GM12878 (cell line): ENCODE data around the gene RBP3. TPM values are rescaled to one million over a fixed set of nuclear protein-coding genes. Genes with fewer than 3 reads are reported as not detected.

Experiments
- ATAC-seq: fragments of 200-7000 bp; cut with Tn5 transposase; 3 replicates; pipeline ENCODE4 v1.9.1; 2020; ENCODE audit warnings: mild to moderate bottlenecking, moderate library complexity
- BruUV-seq: library from RNA; stranded (reverse); fragments of 400-500 nt; replicated peaks from 2 replicates; lab custom pipeline; 2021; lab: Mats Ljungman, UMichigan
- CTCF ChIA-PET: fragments of 300-600 bp; sonication (Branson Sonifier 250); formaldehyde crosslinking; extraction: SDS; loops from one replicate; lab custom pipeline; 2021; ENCODE audit warnings: inconsistent platforms; lab: Yijun Ruan, JAX
- POLR2A ChIA-PET: fragments of 350-600 bp; formaldehyde crosslinking; extraction: SDS; loops from one replicate; lab custom pipeline; 2021; ENCODE audit warnings: inconsistent platforms; lab: Charles Lee
- RAD21 ChIA-PET: fragments of 300-600 bp; sonication (Branson Sonifier 250); formaldehyde crosslinking; loops from one replicate; lab custom pipeline; 2023; ENCODE audit warnings: antibody characterized with exemption; ENCODE audit not compliant: unreplicated experiment; lab: Charles Lee
- SMC1A ChIA-PET: fragments of 300-600 bp; sonication (Branson Sonifier 250); formaldehyde crosslinking; loops from one replicate; lab custom pipeline; 2023; ENCODE audit not compliant: unreplicated experiment, uncharacterized antibody; lab: Charles Lee
- DNase-seq: peaks from one replicate; pipeline ENCODE4 v3.0.0-alpha.2; 2011; ENCODE audit warnings: low read depth, low spot score
- FAIRE-seq: peaks from 3 replicates; lab custom pipeline; 2011; peaks lifted over from hg19 to GRCh38; lab: Jason Lieb, UNC
- H2AFZ ChIP-seq: 2 replicates; pipeline ENCODE4 v1.6.0; 2011; ENCODE audit warnings: low read depth, low read length, control low read depth; ENCODE audit not compliant: control insufficient read depth
- H3K27ac ChIP-seq: 2 replicates; pipeline ENCODE4 v1.5.1; 2011; ENCODE audit warnings: control low read depth; ENCODE audit not compliant: control insufficient read depth, insufficient read depth
- H3K27me3 ChIP-seq, 2 experiments: replicated peaks in 1 of 2; 2 replicates each; pipeline versions ENCODE4 v1.6.0 to v1.6.1; 2011; ENCODE audit warnings: low read length in 1 of 2; ENCODE audit not compliant: control insufficient read depth in 2 of 2, insufficient read depth in 2 of 2
- H3K36me3 ChIP-seq, 2 experiments: 2 replicates each; pipeline ENCODE4 v1.5.1; 2011; ENCODE audit warnings: low read length in 1 of 2; ENCODE audit not compliant: control insufficient read depth in 2 of 2, insufficient read depth in 2 of 2
- H3K4me1 ChIP-seq: 2 replicates; pipeline ENCODE4 v1.6.1; 2011; ENCODE audit warnings: mild to moderate bottlenecking, low read length, moderate library complexity, mixed read lengths; ENCODE audit not compliant: control insufficient read depth, insufficient read depth
- H3K4me2 ChIP-seq: 2 replicates; pipeline ENCODE4 v1.6.0; 2011; ENCODE audit warnings: control low read depth; ENCODE audit not compliant: control insufficient read depth, insufficient read depth
- H3K4me3 ChIP-seq: fragments of 200-600 bp; sonication (generic); 2 replicates; pipeline ENCODE4 v1.5.1; 2016
- H3K79me2 ChIP-seq: 2 replicates; pipeline ENCODE4 v1.6.0; 2011; ENCODE audit warnings: low read length; ENCODE audit not compliant: control insufficient read depth, insufficient read depth
- H3K9ac ChIP-seq: 2 replicates; pipeline ENCODE4 v1.8.0; 2011; ENCODE audit warnings: low read length, control low read depth, mixed read lengths; ENCODE audit not compliant: control insufficient read depth, insufficient read depth
- H3K9me3 ChIP-seq: replicated peaks from 3 replicates; pipeline ENCODE4 v1.5.1; 2011; ENCODE audit warnings: mild to moderate bottlenecking, low read length; ENCODE audit not compliant: control insufficient read depth, insufficient read depth
- H4K20me1 ChIP-seq: 2 replicates; pipeline ENCODE4 v1.6.0; 2011; ENCODE audit not compliant: control insufficient read depth, insufficient read depth
- ATF7 ChIP-seq: fragments of 450-650 bp; IDR thresholded peaks from 2 replicates; pipeline ENCODE4 v1.6.1; 2016; ENCODE audit warnings: low read depth, mild to moderate bottlenecking
- CHD1 ChIP-seq: IDR thresholded peaks from 2 replicates; pipeline ENCODE4 v1.6.1; 2012; ENCODE audit warnings: low read depth, low read length, improper control_type of control experiment
- CUX1 ChIP-seq: IDR thresholded peaks from 2 replicates; pipeline ENCODE4 v1.6.1; 2012; ENCODE audit warnings: improper control_type of control experiment, low read depth, low read length; ENCODE audit not compliant: insufficient replicate concordance
- GABPA ChIP-seq: IDR thresholded peaks from 2 replicates; pipeline ENCODE4 v1.6.1; 2014; ENCODE audit warnings: antibody characterized with exemption, low read depth, mild to moderate bottlenecking, inconsistent platforms
- NFYA ChIP-seq: IDR thresholded peaks from 2 replicates; pipeline ENCODE4 v1.6.1; 2011; ENCODE audit warnings: low read depth, mild to moderate bottlenecking, low read length, improper control_type of control experiment, borderline replicate concordance
- PBX3 ChIP-seq: IDR thresholded peaks from 2 replicates; pipeline ENCODE4 v1.6.1; 2011; ENCODE audit warnings: mild to moderate bottlenecking, low read depth, low read length, moderate library complexity; ENCODE audit not compliant: insufficient replicate concordance
- POU2F2 ChIP-seq: IDR thresholded peaks from 3 replicates; pipeline ENCODE4 v1.6.1; 2011; ENCODE audit warnings: low read depth, mild to moderate bottlenecking, low read length, borderline replicate concordance
- RFX5 ChIP-seq: IDR thresholded peaks from 2 replicates; pipeline ENCODE4 v1.6.1; 2011; ENCODE audit warnings: low read depth, low read length, improper control_type of control experiment
- SMAD1 ChIP-seq: fragments of 450-650 bp; IDR thresholded peaks from 2 replicates; pipeline ENCODE4 v1.6.1; 2018; ENCODE audit warnings: mild to moderate bottlenecking, low read depth; ENCODE audit not compliant: partially characterized antibody
- SUPT20H ChIP-seq: IDR thresholded peaks from 2 replicates; pipeline ENCODE4 v1.6.1; 2011; ENCODE audit warnings: low read depth, mild to moderate bottlenecking, low read length, moderate library complexity, borderline replicate concordance; ENCODE audit not compliant: control insufficient read depth
- TARDBP ChIP-seq: IDR thresholded peaks from 2 replicates; pipeline ENCODE4 v1.6.1; 2016; ENCODE audit warnings: borderline replicate concordance
- TBL1XR1 ChIP-seq: IDR thresholded peaks from 2 replicates; pipeline ENCODE4 v1.6.1; 2012; ENCODE audit warnings: low read depth, low read length, improper control_type of control experiment
- TCF7 ChIP-seq: IDR thresholded peaks from 2 replicates; pipeline ENCODE4 v1.6.1; 2014; ENCODE audit warnings: antibody characterized with exemption, borderline replicate concordance
- ZNF384 ChIP-seq: IDR thresholded peaks from 2 replicates; pipeline ENCODE4 v1.6.1; 2012; ENCODE audit warnings: low read depth, mild to moderate bottlenecking, low read length, improper control_type of control experiment, borderline replicate concordance
- WGBS: methylation state at CpG from one replicate; pipeline ENCODE4 v1.1.6; 2016; ENCODE audit warnings: low lambda C conversion rate; ENCODE audit not compliant: insufficient replicate concordance, insufficient coverage; ENCODE audit errors: missing lambda C conversion rate; 5-methylcytosine and 5-hydroxymethylcytosine counted together
- in situ Hi-C: fragments of 300-500 bp; cut with MboI; formaldehyde crosslinking; loops from 9 replicates; pipeline ENCODE4 v1.14.3; 2018; ENCODE audit warnings: mixed read lengths
- intact Hi-C: fragments of 100-400 bp; cut with micrococcal nuclease; formaldehyde crosslinking; loops from one replicate; pipeline ENCODE4 v1.14.2; 2022; ENCODE audit not compliant: unreplicated experiment
- polyA plus RNA-seq, 11 experiments: library from polyadenylated mRNA; depleted of rRNA in 4 of 11; unstranded in 6 of 11; stranded (reverse) in 5 of 11; fragments of >200 nt; fragmentation: Nextera tagmentation in 4 of 11; fragmentation: Illumina TruSeq in 1 of 11; extraction: Ambion mirVana in 4 of 11; extraction: Trizol in 1 of 11; gene quantifications; 1 replicate in 1 of 11; 2 replicates in 10 of 11; pipeline versions ENCODE4 v1.2.1 to v1.2.3, GENCODE V29; 2011 to 2016; ENCODE audit warnings: inconsistent platforms in 2 of 11, missing spikeins in 2 of 11, low read depth in 1 of 11
- total RNA-seq, 4 experiments: library from RNA; depleted of rRNA in 3 of 4; stranded (reverse); fragments of >200 nt in 3 of 4; fragmentation: Illumina TruSeq in 1 of 4; extraction: Trizol in 1 of 4; gene quantifications; 2 replicates each; pipeline versions ENCODE4 v1.2.1 to v1.2.3, GENCODE V29; 2013 to 2021
- TF ChIP-seq, protein P1 (sequence below): fragments of 150-350 bp; IDR thresholded peaks from 2 replicates; pipeline ENCODE4 v1.6.1; 2014; ENCODE audit warnings: mild to moderate bottlenecking, low read depth, low read length

Gene RBP3
- total and polyA plus RNA-seq, 10 of the 15 experiments (the other 5 are each of a cell fraction or from before 2014, with no cell fraction given) = not detected

DNA sequence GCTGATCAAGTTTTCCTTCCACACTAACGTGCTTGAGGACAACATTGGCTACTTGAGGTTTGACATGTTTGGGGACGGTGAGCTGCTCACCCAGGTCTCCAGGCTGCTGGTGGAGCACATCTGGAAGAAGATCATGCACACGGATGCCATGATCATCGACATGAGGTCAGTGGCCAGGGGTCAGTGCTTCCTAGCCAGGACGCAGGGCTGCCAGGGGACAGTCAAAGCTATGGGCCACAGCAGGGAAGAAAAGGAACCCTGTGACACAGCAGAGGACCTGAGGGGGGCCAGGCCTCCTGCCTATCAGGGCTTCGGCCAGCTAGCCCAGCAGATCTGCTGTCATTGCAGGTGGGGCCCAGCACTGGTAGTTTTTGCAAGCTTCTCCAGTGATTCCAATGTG lies 5.2 kb downstream of the RBP3 start:
- no peak overlapping the region for H3K27ac ChIP-seq
- WGBS = 22% methylated on average over 6 of the region's 6 CpGs
- FAIRE-seq = no peak
- ChIA-PET RAD21 (no interaction called here), SMC1A (no interaction called here), POLR2A (no interaction called here), CTCF (no interaction called here)
- H3K9ac ChIP-seq = no peak overlapping the region
- no peak overlapping the region for H3K4me2 ChIP-seq
- no peaks in the 10 kb centered on the region for H4K20me1 ChIP-seq
- H3K36me3 ChIP-seq = no peaks in the 10 kb centered on the region
- no peaks in the 10 kb centered on the region for H3K4me1 ChIP-seq
- no peaks in the 10 kb centered on the region for H3K9me3 ChIP-seq
- H3K4me3 ChIP-seq = no peak overlapping the region
- intact Hi-C loops (no loop called here), in situ Hi-C loops (no loop called here)
- ATAC-seq = no peak
- no peak for DNase-seq
- H3K27me3 ChIP-seq = no peaks in the 10 kb centered on the region; a peak in 1 of 4 replicates
- BruUV-seq = no TSS peak
- H3K79me2 ChIP-seq = no peaks in the 10 kb centered on the region
- H2AFZ ChIP-seq = no peak overlapping the region
- TF ChIP-seq SUPT20H (no peak), PBX3 (no peak), NFYA (no peak), RFX5 (no peak), CUX1 (no peak), TBL1XR1 (no peak), GABPA (no peak), ZNF384 (no peak), CHD1 (no peak), TARDBP (no peak), POU2F2 (no peak), TCF7 (no peak), ATF7 (no peak), SMAD1 (no peak)
- TF ChIP-seq, protein P1, sequence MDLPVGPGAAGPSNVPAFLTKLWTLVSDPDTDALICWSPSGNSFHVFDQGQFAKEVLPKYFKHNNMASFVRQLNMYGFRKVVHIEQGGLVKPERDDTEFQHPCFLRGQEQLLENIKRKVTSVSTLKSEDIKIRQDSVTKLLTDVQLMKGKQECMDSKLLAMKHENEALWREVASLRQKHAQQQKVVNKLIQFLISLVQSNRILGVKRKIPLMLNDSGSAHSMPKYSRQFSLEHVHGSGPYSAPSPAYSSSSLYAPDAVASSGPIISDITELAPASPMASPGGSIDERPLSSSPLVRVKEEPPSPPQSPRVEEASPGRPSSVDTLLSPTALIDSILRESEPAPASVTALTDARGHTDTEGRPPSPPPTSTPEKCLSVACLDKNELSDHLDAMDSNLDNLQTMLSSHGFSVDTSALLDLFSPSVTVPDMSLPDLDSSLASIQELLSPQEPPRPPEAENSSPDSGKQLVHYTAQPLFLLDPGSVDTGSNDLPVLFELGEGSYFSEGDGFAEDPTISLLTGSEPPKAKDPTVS = no peak
